Psoas muscle (tissue), 8 donors: ENCODE measurements around the gene TNF. TPM values are rescaled to one million over a fixed set of nuclear protein-coding genes. Genes with fewer than 3 reads are reported as not detected.

Experiments
- ATAC-seq, 4 donors: fragments of 200-7000 bp; cut with Tn5 transposase; one replicate each; pipeline ENCODE4 v1.9.1; 2020; ENCODE audit warnings: moderate library complexity in 3 of 4, mild to moderate bottlenecking in 2 of 4
- DNase-seq, 2 donors: peaks; one replicate each; pipeline ENCODE4 v3.0.0-alpha.2; 2020
- H3K27ac ChIP-seq: fragments of 200-600 bp; one replicate; pipeline ENCODE4 v1.8.0; 2022
- H3K27me3 ChIP-seq, 3 donors: fragments of 200-600 bp in 1 of 3; one replicate each; pipeline versions ENCODE4 v1.6.1 to v1.8.0; 2013 to 2022; ENCODE audit warnings: low read length in 2 of 3, mild to moderate bottlenecking in 2 of 3, moderate library complexity in 1 of 3; ENCODE audit not compliant: insufficient read depth in 3 of 3
- H3K36me3 ChIP-seq, 2 donors: fragments of 200-600 bp in 1 of 2; one replicate each; pipeline versions ENCODE4 v1.6.1 to v1.8.0; 2013 to 2022; ENCODE audit warnings: low read depth in 1 of 2, mild to moderate bottlenecking in 1 of 2, moderate library complexity in 1 of 2; ENCODE audit not compliant: insufficient read depth in 1 of 2
- H3K4me1 ChIP-seq: fragments of 200-600 bp; one replicate; pipeline ENCODE4 v1.8.0; 2022
- H3K4me3 ChIP-seq: fragments of 200-600 bp; one replicate; pipeline ENCODE4 v1.8.0; 2022; ENCODE audit warnings: mild to moderate bottlenecking
- H3K9me3 ChIP-seq: fragments of 200-600 bp; one replicate; pipeline ENCODE4 v1.8.0; 2022
- CTCF ChIP-seq: fragments of 200-600 bp; IDR thresholded peaks from one replicate; pipeline ENCODE4 v1.8.0; 2022; ENCODE audit warnings: antibody characterized with exemption
- WGBS, 3 donors: extraction: QIAGEN DNeasy Blood & Tissue Kit; methylation state at CpG; one replicate each; pipeline versions ENCODE4 v1.1.6 to v1.1.7; 2013; 5-methylcytosine and 5-hydroxymethylcytosine counted together
- intact Hi-C, 2 donors: fragments of 100-400 bp; cut with DNase I; formaldehyde crosslinking; loops; one replicate each; pipeline versions ENCODE4 v1.11.0 to v1.14.2; 2022
- polyA plus RNA-seq, 3 donors: library from polyadenylated mRNA; stranded (reverse); fragments of 200-250 nt; gene quantifications; one replicate each; pipeline ENCODE4 v1.2.3, GENCODE V29; 2013
- total RNA-seq, 4 donors: library from RNA; stranded (reverse); fragmentation: NEBNext Ultra II Directional in 2 of 4; extraction: Animal tissue kit (Norgen Biotek cat#: 25700) in 2 of 4; gene quantifications; one replicate each; pipeline versions ENCODE4 v1.2.1 to v1.2.4, GENCODE V29; 2021 to 2023
- donor health status: healthy with polysubstance abuse.
- donor health status: DM: no; HTN: no; CAD: no; lungs with moderate emphysema.
- donor health status: Bipolar disorder and iron deficiency.
- donor health status: healthy.
- donor health status: DM: yes; HTN: yes; CAD: no.
- donor health status: DM: no; HTN: no; CAD: no.
- donor health status: DM: no; HTN: no; CAD: no.
- donor health status: DM: yes; HTN: yes; CAD: no.

The TNF gene
- total and polyA plus RNA-seq, 7 donors: 0.09 to 0.81 (median 0.34) TPM; not detected in 2

DNA sequence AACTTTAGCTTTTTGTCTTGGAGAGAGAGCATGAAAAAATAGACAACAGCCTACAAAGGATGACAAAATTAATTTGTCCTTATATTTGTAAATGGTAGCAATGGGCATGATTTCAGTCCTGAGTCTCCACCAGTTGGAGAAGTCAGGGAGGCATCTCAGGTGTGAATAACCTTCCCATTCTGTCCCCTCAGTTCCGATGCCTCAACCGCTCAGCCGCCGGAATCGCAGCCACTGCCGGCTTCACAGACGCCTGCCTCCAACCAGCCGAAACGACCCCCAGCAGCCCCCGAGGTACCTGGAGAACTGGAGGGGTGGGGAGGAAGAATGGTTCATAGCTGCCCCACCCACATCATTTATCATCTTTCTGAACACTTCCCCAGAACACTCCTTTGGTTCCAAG is 48.7 kb downstream of the TNF start:
- no peak for TF ChIP-seq CTCF
- peaks cover 16% of the 10 kb centered on the region for H3K4me1 ChIP-seq
- no peak overlapping the region for H3K27ac ChIP-seq
- WGBS, 3 donors: 90 to 91% (median 90%) methylated on average over 10 of the region's 10 CpGs
- H3K27me3 ChIP-seq: no peaks in the 10 kb centered on the region
- no peak for ATAC-seq
- H3K4me3 ChIP-seq: no peak overlapping the region
- no peaks in the 10 kb centered on the region for H3K9me3 ChIP-seq
- peaks cover 20 to 72% of the 10 kb centered on the region in 2 donors for H3K36me3 ChIP-seq
- no peak for DNase-seq
- intact Hi-C loops: no loop called here

DNA sequence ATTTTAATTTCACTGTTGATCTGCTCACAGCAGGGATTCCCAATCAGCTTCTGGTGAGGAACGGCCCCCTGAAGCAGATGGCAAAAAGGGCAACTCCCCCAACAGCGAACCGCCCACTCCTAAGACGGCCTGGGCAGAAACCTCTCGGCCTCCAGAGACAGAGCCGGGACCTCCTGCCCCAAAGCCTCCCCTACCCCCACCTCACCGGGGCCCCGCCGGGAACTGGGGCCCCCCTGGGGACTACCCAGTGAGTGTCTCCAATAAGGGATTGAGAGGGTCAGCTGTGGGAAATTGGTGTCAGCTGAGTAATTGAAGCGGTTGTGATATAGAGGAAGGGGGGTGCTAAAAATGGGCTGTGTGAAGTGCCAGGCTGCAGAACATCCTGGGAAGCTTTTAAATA is 51.6 kb downstream of the TNF start:
- Histone ChIP-seq H3K4me3 (no peak overlapping the region), H3K4me1 (peaks cover 10% of the 10 kb centered on the region), H3K9me3 (no peaks in the 10 kb centered on the region), H3K27me3 (no peaks in the 10 kb centered on the region), H3K36me3 (peaks cover 34 to 98% of the 10 kb centered on the region in 2 donors), H3K27ac (no peak overlapping the region)
- no peak for TF ChIP-seq CTCF
- ATAC-seq (no peak), DNase-seq (no peak)
- 83 to 89% (median 86%) methylated on average over 10 of the region's 10 CpGs for WGBS, 3 donors
- intact Hi-C loops: no loop called here

- Histone ChIP-seq H3K36me3 (peaks cover 31 to 100% of the 10 kb centered on the region in 2 donors), H3K27me3 (no peaks in the 10 kb centered on the region), H3K4me1 (peaks cover 1% of the 10 kb centered on the region), H3K4me3 (no peak overlapping the region), H3K27ac (no peak overlapping the region), H3K9me3 (no peaks in the 10 kb centered on the region)
- ATAC-seq (no peak), DNase-seq (no peak)
- TF ChIP-seq CTCF: no peak
- intact Hi-C loops: no loop called here
- 94 to 95% (median 94%) methylated on average over 19 of the region's 19 CpGs for WGBS, 3 donors
Observed at GRCh38 chr6:31627690-31628287, 52.4 kb downstream of the TNF start.

Other genes starting within 250 kb of the TNF start
Only the 30 nearest of the 34 such genes appear.
- gene HLA-B, start 218.4 kb upstream of the TNF start, total RNA-seq: 100 to 1,000 TPM; 185 to 402 (median 277) TPM
- gene HLA-B, start 218.4 kb upstream of the TNF start, polyA plus RNA-seq: 100 to 1,000 TPM; 138 to 237 (median 218) TPM
- 1 to 10 TPM; 2.7 to 5.7 (median 4.2) TPM for gene MICA, start 172.0 kb upstream of the TNF start, total RNA-seq
- gene MICA, start 172.0 kb upstream of the TNF start, polyA plus RNA-seq: 1 to 10 TPM; 4.1 to 5.7 (median 5.0) TPM
- 1 to 10 TPM in 1 of 4 donors, under 1 TPM in 3; 0.65 to 1.0 (median 0.75) TPM for gene MICB, start 77.4 kb upstream of the TNF start, total RNA-seq
- gene MICB, start 77.4 kb upstream of the TNF start, polyA plus RNA-seq: under 1 TPM; 0.25 to 0.42 (median 0.25) TPM
- not detected for gene MCCD1, start 46.6 kb upstream of the TNF start, total RNA-seq
- gene MCCD1, start 46.6 kb upstream of the TNF start, polyA plus RNA-seq: not detected
- gene DDX39B, start 33.6 kb upstream of the TNF start, total RNA-seq: 100 to 1,000 TPM; 141 to 186 (median 165) TPM
- 100 to 1,000 TPM; 128 to 174 (median 134) TPM for gene DDX39B, start 33.6 kb upstream of the TNF start, polyA plus RNA-seq
- 1 to 10 TPM in 2 of 4 donors, under 1 TPM in 2; 0.66 to 2.8 (median 0.94) TPM for gene ATP6V1G2, start 29.0 kb upstream of the TNF start, total RNA-seq
- 1 to 10 TPM in 2 of 3 donors, under 1 TPM in 1; 0.95 to 4.7 (median 1.7) TPM for gene ATP6V1G2, start 29.0 kb upstream of the TNF start, polyA plus RNA-seq
- gene NFKBIL1, start 28.0 kb upstream of the TNF start, total RNA-seq: 10 to 100 TPM; 13.7 to 19.1 (median 15.4) TPM
- gene NFKBIL1, start 28.0 kb upstream of the TNF start, polyA plus RNA-seq: 10 to 100 TPM; 20.8 to 29.3 (median 21.6) TPM
- gene LTA, start 3.3 kb upstream of the TNF start, total RNA-seq: not detected
- under 1 TPM in 2 of 3 donors, not detected in 1; 0.05 to 0.10 TPM for gene LTA, start 3.3 kb upstream of the TNF start, polyA plus RNA-seq
- under 1 TPM; 0.69 to 0.79 (median 0.74) TPM for gene LTB, start 6.9 kb downstream of the TNF start, total RNA-seq
- gene LTB, start 6.9 kb downstream of the TNF start, polyA plus RNA-seq: 1 to 10 TPM in 1 of 3 donors, under 1 TPM in 2; 0.08 to 1.0 (median 0.17) TPM
- gene LST1, start 10.7 kb downstream of the TNF start, total RNA-seq: 1 to 10 TPM; 1.8 to 5.6 (median 3.1) TPM
- 1 to 10 TPM; 1.2 to 1.8 (median 1.7) TPM for gene LST1, start 10.7 kb downstream of the TNF start, polyA plus RNA-seq
- gene NCR3, start 17.4 kb downstream of the TNF start, total RNA-seq: not detected
- gene NCR3, start 17.4 kb downstream of the TNF start, polyA plus RNA-seq: under 1 TPM in 2 of 3 donors, not detected in 1; 0.08 to 0.20 TPM
- gene AIF1, start 39.7 kb downstream of the TNF start, total RNA-seq: 1 to 10 TPM; 2.6 to 9.5 (median 4.6) TPM
- gene AIF1, start 39.7 kb downstream of the TNF start, polyA plus RNA-seq: 10 to 100 TPM in 1 of 3 donors, 1 to 10 TPM in 2; 4.9 to 11.3 (median 5.7) TPM
- gene PRRC2A, start 45.1 kb downstream of the TNF start, total RNA-seq: 100 to 1,000 TPM in 1 of 4 donors, 10 to 100 TPM in 3; 80.1 to 116 (median 81.7) TPM
- gene PRRC2A, start 45.1 kb downstream of the TNF start, polyA plus RNA-seq: 100 to 1,000 TPM in 1 of 3 donors, 10 to 100 TPM in 2; 60.2 to 119 (median 65.3) TPM
- 100 to 1,000 TPM; 317 to 370 (median 341) TPM for gene BAG6, start 77.1 kb downstream of the TNF start, total RNA-seq
- gene BAG6, start 77.1 kb downstream of the TNF start, polyA plus RNA-seq: 100 to 1,000 TPM; 294 to 419 (median 302) TPM
- gene APOM, start 80.3 kb downstream of the TNF start, total RNA-seq: 1 to 10 TPM; 1.9 to 3.0 (median 2.3) TPM
- gene APOM, start 80.3 kb downstream of the TNF start, polyA plus RNA-seq: 1 to 10 TPM; 1.8 to 3.5 (median 2.0) TPM
- gene C6orf47, start 85.2 kb downstream of the TNF start, total RNA-seq: 10 to 100 TPM; 13.5 to 21.2 (median 16.1) TPM
- 10 to 100 TPM; 19.4 to 36.0 (median 22.9) TPM for gene C6orf47, start 85.2 kb downstream of the TNF start, polyA plus RNA-seq
- gene GPANK1, start 89.4 kb downstream of the TNF start, total RNA-seq: 10 to 100 TPM; 13.6 to 22.6 (median 15.3) TPM
- 10 to 100 TPM; 23.5 to 49.7 (median 24.2) TPM for gene GPANK1, start 89.4 kb downstream of the TNF start, polyA plus RNA-seq
- gene CSNK2B, start 90.5 kb downstream of the TNF start, total RNA-seq: 100 to 1,000 TPM; 102 to 129 (median 103) TPM
- gene CSNK2B, start 90.5 kb downstream of the TNF start, polyA plus RNA-seq: 100 to 1,000 TPM; 151 to 208 (median 160) TPM
- 1 to 10 TPM; 1.7 to 8.4 (median 3.0) TPM for gene LY6G5B, start 94.4 kb downstream of the TNF start, total RNA-seq
- 1 to 10 TPM; 2.5 to 2.9 (median 2.9) TPM for gene LY6G5B, start 94.4 kb downstream of the TNF start, polyA plus RNA-seq
- 1 to 10 TPM in 3 of 4 donors, under 1 TPM in 1; 0.75 to 3.2 (median 2.3) TPM for gene LY6G5C, start 105.5 kb downstream of the TNF start, total RNA-seq
- gene LY6G5C, start 105.5 kb downstream of the TNF start, polyA plus RNA-seq: 1 to 10 TPM; 1.4 to 2.3 (median 1.9) TPM
- 10 to 100 TPM; 26.6 to 36.5 (median 30.5) TPM for gene ABHD16A, start 127.8 kb downstream of the TNF start, total RNA-seq
- 10 to 100 TPM; 34.4 to 56.6 (median 50.0) TPM for gene ABHD16A, start 127.8 kb downstream of the TNF start, polyA plus RNA-seq
- not detected for gene LY6G6F, start 131.3 kb downstream of the TNF start, total RNA-seq
- under 1 TPM in 1 of 3 donors, not detected in 2; 0.05 TPM for gene LY6G6F, start 131.3 kb downstream of the TNF start, polyA plus RNA-seq
- not detected for gene LY6G6D, start 139.8 kb downstream of the TNF start, total RNA-seq
- gene LY6G6D, start 139.8 kb downstream of the TNF start, polyA plus RNA-seq: not detected
- gene LY6G6C, start 146.2 kb downstream of the TNF start, total RNA-seq: not detected
- gene LY6G6C, start 146.2 kb downstream of the TNF start, polyA plus RNA-seq: not detected
- under 1 TPM; 0.10 to 0.37 (median 0.22) TPM for gene MPIG6B, start 147.8 kb downstream of the TNF start, total RNA-seq
- gene MPIG6B, start 147.8 kb downstream of the TNF start, polyA plus RNA-seq: under 1 TPM in 1 of 3 donors, not detected in 2; 0.04 TPM
- 10 to 100 TPM in 2 of 4 donors, 1 to 10 TPM in 2; 8.4 to 16.2 (median 10.2) TPM for gene DDAH2, start 153.7 kb downstream of the TNF start, total RNA-seq
- gene DDAH2, start 153.7 kb downstream of the TNF start, polyA plus RNA-seq: 10 to 100 TPM in 2 of 3 donors, 1 to 10 TPM in 1; 6.3 to 13.8 (median 11.3) TPM
- gene CLIC1, start 161.0 kb downstream of the TNF start, total RNA-seq: 10 to 100 TPM; 29.1 to 51.2 (median 41.9) TPM
- 10 to 100 TPM; 20.6 to 85.9 (median 35.1) TPM for gene CLIC1, start 161.0 kb downstream of the TNF start, polyA plus RNA-seq
- gene MSH5, start 164.4 kb downstream of the TNF start, total RNA-seq: 1 to 10 TPM; 1.7 to 3.0 (median 1.8) TPM
- gene MSH5, start 164.4 kb downstream of the TNF start, polyA plus RNA-seq: 1 to 10 TPM; 1.4 to 2.7 (median 1.7) TPM
- under 1 TPM in 1 of 4 donors, not detected in 3; 0.59 TPM for gene SAPCD1, start 187.1 kb downstream of the TNF start, total RNA-seq
- gene SAPCD1, start 187.1 kb downstream of the TNF start, polyA plus RNA-seq: under 1 TPM; 0.13 to 0.78 (median 0.23) TPM
- gene VWA7, start 201.8 kb downstream of the TNF start, total RNA-seq: 1 to 10 TPM; 5.2 to 8.0 (median 7.5) TPM
- 1 to 10 TPM in 2 of 3 donors, under 1 TPM in 1; 0.76 to 3.5 (median 1.8) TPM for gene VWA7, start 201.8 kb downstream of the TNF start, polyA plus RNA-seq